OCI-LY3 (cell line): Measurements from ENCODE around the gene CHCHD1.

Experiments
- CTCF ChIP-seq: fragments of 200-600, 300-600 bp; sonication (generic); IDR thresholded peaks from 2 replicates; pipeline ENCODE4 v1.5.1; 2014; ENCODE audit warnings: antibody characterized with exemption, low read length, low read depth
- EZH2phosphoT487 ChIP-seq: fragments of 200-600 bp; shearing (Covaris generic); IDR thresholded peaks from 2 replicates; pipeline ENCODE4 v1.6.1; 2018; ENCODE audit warnings: antibody characterized with exemption, mixed run types, low read depth

DNA sequence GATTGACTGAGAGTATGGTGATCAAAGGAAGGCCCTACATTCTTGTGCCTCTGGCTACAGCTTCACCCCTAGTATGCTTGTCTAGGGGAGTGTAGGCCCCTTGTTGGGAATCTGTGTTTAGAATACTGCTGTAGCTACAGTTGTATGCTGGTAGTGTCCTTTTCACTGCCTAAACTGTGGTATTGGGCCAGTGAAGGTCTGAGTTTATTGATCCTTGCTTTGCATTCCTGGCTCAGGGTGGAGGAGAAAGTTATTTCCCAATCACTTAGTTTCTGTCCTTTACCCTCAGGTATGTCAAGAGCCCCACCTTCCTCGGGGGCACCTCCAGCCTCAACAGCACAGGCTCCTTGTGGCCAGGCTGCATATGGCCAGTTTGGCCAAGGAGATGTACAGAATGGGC, 31.0 kb upstream of the CHCHD1 start:
- no peak for TF ChIP-seq CTCF
- TF ChIP-seq EZH2phosphoT487 = no peak
